ENCODE data around the gene AFAP1. TPM values are rescaled to one million over a fixed set of nuclear protein-coding genes. Genes with fewer than 3 reads are reported as not detected.

Gene AFAP1
- total RNA-seq, 1 experiment from 2014 or later = 23.6 TPM

- peak overlapping the region; percentile 89; the same call in 1 of the 2 replicates for H3K27ac Mint-ChIP-seq
- peak; percentile 91 for DNase-seq (ENCODE audit: low spot score)
Measured at GRCh38 chr4:7802093-7802726, 137.5 kb downstream of the AFAP1 start.

GRCh38 chr4:7801641-7802040 lies 138.0 kb downstream of the AFAP1 start:
- TF ChIP-seq MLX (CRISPR knock-in tag; IDR thresholded peaks at IDR 0.05) (no peak), PRDM15 (CRISPR knock-in tag; IDR thresholded peaks at IDR 0.05) (no peak), ZNF232 (CRISPR knock-in tag; IDR thresholded peaks at IDR 0.05) (no peak), ATF6 (CRISPR knock-in tag; IDR thresholded peaks at IDR 0.05) (no peak), IRF1 (CRISPR knock-in tag; IDR thresholded peaks at IDR 0.05) (no peak), ZNF317 (CRISPR knock-in tag; IDR thresholded peaks at IDR 0.05; ENCODE audit: borderline replicate concordance, low read depth) (no peak), TP53 (CRISPR knock-in tag; IDR thresholded peaks at IDR 0.05) (no peak), ZSCAN18 (CRISPR knock-in tag; IDR thresholded peaks at IDR 0.05) (no peak), ZNF423 (CRISPR knock-in tag; IDR thresholded peaks at IDR 0.05) (no peak), NR2C2 (CRISPR knock-in tag; IDR thresholded peaks at IDR 0.05) (no peak), NR3C1 (CRISPR knock-in tag; conservative IDR thresholded peaks at IDR 0.05; ENCODE audit: low read depth) (no peak), ERG (CRISPR knock-in tag; IDR thresholded peaks at IDR 0.05) (no peak), JUN (CRISPR knock-in tag; IDR thresholded peaks at IDR 0.05) (no peak)
- H3K4me3 Mint-ChIP-seq = no peak overlapping the region
- peak overlapping the region; percentile 64; the same call in 1 of the 2 replicates for H3K27ac Mint-ChIP-seq
- no peak for ATAC-seq
- CTCF ChIA-PET = interaction anchor here (0.7 to 8.2 kb wide), 44 partner anchors 9 to 375 kb away, joined by 3 to 116 read pairs (median 5); partner anchors contain the start of gene AFAP1
- H3K27me3 Mint-ChIP-seq (ENCODE audit: low read depth) = no peaks in the 10 kb centered on the region
- POLR2A ChIA-PET = interaction anchor here (1.0 to 1.2 kb wide), 2 partner anchors 31 to 186 kb away, joined by 4 read pairs; no protein-coding TSS in a partner anchor
- H3K36me3 Mint-ChIP-seq = peaks cover 35% of the 10 kb centered on the region
- peaks cover 13% of the 10 kb centered on the region for H3K9me3 Mint-ChIP-seq
- DNase-seq (ENCODE audit: low spot score) = no peak
- H3K4me1 Mint-ChIP-seq = peaks cover 27% of the 10 kb centered on the region

More at GRCh38 chr4:7802093-7802726, 137.5 kb downstream of the AFAP1 start:
- Mint-ChIP-seq H3K4me3 (no peak overlapping the region), H3K4me1 (peaks cover 32% of the 10 kb centered on the region), H3K9me3 (peaks cover 13% of the 10 kb centered on the region), H3K27me3 (ENCODE audit: low read depth) (no peaks in the 10 kb centered on the region), H3K36me3 (peaks cover 33% of the 10 kb centered on the region)
- ATAC-seq = peak; percentile 76
- TF ChIP-seq SMAD4 (CRISPR knock-in tag; IDR thresholded peaks at IDR 0.05) (no peak), TP53 (CRISPR knock-in tag; IDR thresholded peaks at IDR 0.05) (no peak), CTCF (IDR thresholded peaks at IDR 0.05) (peak; percentile 77)
- CTCF ChIA-PET = interaction anchor here (0.6 to 8.2 kb wide), 55 partner anchors 9 to 374 kb away, joined by 3 to 116 read pairs (median 4); partner anchors contain the start of gene AFAP1
- POLR2A ChIA-PET = interaction anchor here (0.6 to 1.2 kb wide), 3 partner anchors 32 to 186 kb away, joined by 3 to 4 read pairs (median 4); no protein-coding TSS in a partner anchor
